Activated CD4-positive, alpha-beta T cell treated with anti-CD3 and anti-CD28 coated beads for 1 hour (primary cell): ENCODE measurements around the gene CCDC30.
"Not testable (repeated sequence)": the region's sequence is repeated elsewhere in the genome, so short reads cannot be mapped to it uniquely, and the experiment has no call there.

ENCODE experiments used
- DNase-seq: peaks from one replicate; pipeline ENCODE4 v3.0.0-alpha.2; 2020

CCDC30 gene

DNA sequence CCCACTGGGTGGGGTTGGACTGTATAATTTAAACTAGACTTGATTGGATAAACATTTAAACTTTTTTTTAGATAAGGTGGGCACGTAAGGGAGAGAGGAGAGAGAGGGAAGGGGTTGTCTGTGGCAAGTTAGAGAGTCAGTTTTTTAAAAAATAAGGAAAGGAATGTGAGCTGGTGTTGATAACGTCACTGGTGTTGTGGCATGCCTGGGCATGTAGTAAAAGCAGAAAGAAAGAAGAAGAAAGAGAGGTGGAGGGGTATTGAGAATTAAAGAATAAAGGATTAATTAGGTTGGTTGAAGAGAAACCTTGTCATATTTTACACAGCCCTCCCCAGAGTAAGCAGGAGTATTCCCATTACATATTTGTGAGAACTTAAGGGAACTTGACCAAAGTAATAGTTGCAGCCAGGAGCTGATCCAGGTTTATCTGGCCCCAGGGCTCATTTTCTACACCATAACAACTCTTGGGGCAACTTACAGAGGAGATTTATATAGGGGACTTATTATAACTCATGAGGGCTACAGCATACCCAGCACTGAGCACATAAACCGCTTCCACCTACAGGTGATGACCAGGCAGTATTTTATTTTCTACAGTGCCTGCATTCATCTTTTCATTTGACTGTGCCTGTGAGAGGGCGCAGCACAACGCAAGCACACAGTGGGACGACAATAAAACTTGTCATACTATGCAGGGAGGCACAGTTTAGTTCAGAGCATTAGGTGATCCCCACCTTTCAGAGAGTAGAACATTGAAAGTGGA is 70.2 kb downstream of the CCDC30 start:
- no peak for DNase-seq

DNA sequence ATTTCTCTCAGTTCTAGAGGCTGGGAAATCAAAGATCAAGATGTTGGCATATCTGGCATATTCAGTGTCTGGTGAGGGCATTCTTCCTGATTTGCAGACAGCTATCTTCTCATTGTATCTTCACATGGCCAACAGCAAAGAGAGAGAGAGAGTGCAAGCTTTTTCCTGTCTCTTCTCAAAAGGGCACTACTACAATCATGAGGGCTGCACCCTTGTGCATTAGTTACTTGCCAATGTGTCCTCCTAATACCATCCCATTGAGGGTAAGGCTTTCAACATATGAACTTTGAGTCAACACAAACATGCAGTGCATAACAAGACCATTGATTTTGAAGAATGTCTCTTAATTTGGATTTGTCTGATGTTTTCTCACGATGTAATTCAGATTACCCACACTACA is 78.0 kb downstream of the CCDC30 start:
- no peak for DNase-seq

DNA sequence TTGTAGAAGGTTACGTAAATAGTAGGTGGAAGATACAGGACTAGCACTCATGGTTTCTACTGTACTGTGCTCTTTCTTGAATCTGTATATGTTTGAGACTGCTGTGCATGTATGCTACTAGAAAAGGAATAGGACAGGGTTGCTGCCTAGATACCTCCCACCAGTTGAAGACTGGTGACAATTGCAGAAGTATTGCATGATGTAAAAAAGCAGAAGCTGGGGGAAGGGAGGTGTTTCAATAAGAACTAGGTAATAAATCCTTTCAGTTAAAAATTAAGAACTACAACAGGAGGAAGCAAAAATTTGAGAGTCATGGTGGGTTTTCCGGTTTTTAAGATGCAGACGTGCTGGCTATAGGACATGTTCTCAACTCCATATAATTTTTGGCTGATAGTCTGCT is 88.1 kb downstream of the CCDC30 start:
- no peak for DNase-seq

DNA sequence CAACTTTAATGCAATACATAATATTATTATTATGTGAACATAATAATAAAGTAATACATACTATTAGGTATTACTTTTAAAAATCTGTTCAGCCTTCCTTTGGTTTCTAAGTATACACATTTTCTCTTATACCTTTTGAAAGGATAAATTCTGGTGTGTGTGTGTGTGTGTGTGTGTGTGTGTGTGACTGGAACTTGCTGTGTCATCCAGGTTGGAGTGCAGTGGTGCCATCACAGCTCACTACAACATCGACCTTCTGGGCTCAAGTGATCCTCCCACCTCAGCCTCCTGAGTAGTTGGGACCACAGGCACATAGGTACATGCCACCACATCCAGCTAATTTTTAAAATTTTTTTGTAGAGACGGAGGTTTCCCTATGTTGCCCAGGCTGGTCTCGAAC is 88.5 kb downstream of the CCDC30 start:
- DNase-seq, result no peak

DNA sequence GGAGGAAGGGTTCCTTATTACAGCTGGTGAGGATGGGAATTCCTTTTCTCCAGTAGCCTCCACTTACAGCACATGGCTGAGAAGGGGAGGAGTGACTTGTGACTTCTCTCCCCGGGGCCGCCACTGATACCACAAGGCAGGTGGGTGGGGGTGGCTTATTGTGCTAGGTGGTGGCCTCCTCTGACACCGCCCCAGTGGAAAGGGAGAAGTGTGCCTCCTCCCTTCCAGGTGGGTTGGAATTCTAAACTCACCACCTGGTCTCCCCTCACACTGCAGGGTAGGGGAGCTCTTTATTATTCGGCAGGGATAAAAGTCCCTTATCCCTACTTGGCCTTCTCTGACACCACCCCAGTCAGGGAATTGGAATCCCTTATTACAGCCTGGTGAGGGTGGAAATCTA is 89.5 kb downstream of the CCDC30 start:
- DNase-seq, result no peak

DNA sequence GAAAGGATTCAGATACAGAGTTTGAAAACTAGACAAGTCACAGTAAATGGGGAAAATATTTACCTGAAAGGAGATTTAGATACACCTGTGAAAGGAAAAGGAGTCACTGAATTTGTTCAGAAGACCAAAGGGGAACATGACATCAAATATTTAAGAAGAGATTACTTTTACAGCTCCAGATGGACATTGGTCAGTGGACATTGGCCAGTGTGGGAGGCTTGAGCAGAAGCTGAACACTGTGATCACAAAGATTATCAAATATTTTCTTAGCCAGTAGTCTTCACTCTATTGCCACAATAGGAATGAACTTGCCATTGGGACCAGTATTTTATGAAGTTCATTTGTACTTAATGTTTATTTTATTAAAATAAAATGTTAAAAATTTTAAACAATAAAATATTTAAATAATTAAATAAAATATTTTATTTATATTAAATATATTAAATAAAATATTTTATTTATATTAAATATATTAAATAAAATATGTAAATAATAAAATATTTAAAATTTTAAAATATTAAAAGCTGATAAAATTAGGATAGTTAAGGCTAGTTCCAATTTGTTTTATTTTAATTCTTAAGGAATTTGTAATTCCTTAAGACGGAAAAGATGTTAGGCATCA is 94.3 kb downstream of the CCDC30 start:
- no peak for DNase-seq

DNA sequence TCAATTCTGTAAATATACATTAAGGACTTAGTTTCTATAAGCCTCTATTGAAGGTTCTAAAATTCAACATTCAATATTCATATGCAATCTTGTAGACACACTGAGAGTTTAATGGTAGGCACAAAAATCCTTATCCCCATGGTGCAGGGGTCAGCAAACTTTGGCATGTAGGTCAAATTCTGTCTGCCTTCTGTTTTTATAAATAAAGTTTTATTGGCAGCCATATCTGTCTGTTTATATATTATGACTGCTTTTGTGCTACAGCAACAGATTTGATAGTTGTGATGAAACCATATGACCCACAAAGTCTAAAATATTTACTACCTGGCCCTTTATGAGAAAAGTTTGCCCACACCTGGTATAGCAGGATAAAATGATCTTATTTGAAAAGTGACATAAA is 104.0 kb downstream of the CCDC30 start:
- no peak for DNase-seq

DNA sequence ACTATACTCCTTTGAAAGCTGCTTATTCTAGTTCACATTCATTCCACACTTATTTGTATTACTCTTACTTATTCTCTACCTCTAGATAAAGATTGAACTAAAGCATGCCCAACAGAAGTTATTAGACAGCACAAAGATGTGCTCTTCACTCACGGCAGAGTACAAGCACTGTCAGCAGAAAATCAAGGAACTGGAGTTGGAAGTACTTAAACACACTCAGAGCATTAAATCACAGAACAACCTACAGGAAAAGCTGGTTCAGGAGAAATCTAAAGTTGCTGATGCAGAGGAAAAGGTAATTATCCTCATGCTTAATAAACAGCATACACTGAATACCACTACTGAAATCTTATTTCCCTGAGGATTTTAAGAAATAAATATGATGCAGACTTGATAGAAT is 113.8 kb downstream of the CCDC30 start:
- no peak for DNase-seq

DNA sequence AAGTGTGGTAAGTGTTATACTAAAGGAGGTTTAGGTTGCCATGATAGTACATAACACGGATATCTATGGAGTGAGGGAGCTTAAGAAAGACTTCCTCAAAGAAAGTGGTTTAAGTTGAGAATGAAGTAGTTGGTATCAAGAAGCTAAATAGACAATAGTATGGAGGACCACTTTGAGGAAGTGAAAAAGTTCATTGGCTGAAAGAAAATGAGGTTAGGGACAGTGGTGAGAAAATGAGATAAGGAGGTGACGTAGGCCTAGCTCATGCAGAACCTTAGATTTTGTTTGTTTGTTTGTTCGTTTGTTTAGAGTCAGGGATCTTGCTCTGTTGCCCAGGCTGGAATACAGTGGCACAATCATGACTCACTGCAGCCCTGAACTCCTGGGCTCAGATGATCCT is 122.9 kb downstream of the CCDC30 start:
- DNase-seq, result no peak

DNA sequence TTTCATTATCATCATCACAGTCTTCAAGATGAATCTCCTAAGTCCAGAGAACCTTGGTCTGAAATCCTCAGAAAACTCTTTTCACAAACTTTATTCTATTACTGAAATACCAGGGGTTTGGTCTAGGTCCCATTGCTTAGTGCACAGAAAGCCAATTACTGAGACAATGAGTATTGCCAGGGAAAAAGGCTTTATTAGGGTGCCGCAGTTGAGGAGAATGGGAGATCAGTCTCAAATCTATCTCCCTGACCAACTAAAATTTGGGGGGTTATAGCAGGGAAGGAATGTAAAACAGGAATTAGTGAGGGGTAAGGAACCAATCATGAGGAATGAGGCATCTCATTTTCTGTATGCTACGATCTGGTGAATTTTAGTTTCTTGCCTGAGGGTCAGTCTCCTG is 124.7 kb downstream of the CCDC30 start:
- no peak for DNase-seq

DNA sequence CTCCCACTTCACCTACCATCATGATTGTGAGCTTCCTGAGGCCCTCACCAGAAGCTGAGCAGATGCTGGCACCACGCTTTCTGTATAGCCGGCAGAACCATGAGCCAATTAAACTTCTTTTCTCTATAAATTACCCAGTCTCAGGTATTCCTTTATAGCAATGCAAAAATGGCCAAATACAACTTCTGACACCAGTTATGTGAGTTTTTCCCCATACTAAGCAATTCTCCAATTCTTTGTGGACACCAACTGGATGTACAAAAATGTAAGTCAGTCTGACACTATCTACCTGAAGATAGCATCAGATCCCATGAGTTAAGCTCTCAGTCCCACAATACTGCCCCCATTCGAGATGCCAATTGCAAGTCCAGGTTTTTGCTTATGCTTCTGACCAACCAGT is 129.7 kb downstream of the CCDC30 start:
- no peak for DNase-seq

DNA sequence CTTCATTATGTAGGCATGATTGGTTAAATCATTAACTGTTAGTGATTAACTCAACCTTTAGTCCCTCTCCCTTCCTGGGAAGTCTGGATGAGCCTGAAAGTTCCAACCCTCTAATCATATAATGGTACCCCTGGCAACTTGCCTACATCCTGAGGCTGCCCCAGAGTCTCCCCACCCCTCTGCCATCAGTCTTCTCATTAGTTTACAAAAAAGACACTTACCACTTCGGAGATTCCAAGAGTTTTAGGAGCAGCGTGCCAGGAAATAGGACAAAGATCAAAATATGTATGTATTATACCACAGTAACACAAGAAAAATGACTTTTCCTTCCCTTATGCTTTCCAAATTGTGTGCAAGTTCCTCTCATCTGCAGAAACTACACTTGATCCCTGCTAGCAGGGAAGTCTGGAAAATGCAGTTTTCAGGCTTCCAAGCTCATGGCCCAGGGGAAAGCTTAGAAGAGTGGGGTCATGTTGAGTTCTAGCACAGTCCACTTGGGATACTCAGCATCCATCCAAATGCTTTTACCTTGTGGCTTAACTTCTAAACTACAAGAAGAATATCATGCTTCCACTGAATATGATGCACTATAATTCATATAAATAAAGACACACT is 130.5 kb downstream of the CCDC30 start:
- DNase-seq, result no peak

DNA sequence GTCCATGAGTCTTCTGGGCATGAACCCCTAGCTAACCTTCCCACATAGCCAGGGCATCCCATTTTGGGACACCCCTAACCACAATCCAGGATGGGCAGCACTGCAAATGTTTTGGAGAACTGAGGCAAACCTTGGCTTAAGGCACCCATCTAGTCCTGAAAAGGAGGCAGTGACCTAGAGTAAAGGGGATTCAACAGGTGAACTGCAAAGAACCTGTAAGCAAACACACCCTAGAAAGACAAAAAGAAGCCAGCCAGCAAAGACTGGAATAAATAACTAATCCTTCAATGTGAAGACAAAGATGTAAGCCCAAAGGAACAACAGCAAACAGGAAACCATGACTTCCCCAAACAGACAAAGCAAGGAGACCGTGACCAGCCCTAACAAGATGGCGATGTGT is 138.4 kb downstream of the CCDC30 start:
- DNase-seq, result no peak

DNA sequence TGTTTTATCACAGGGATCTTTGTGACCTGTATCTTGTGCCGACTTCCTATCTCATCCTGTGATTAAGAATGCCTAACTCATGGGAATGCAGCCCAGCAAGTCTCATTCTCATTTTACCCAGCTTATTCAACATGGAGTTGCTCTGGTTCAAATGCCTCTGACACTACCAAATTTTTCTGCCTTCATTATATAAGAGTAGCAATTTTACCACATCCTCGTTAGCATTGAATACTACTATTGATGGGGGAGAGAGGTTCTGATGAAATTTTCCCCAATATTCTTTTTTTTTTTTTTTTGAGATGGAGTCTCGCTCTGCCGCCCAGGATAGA is 150.7 kb downstream of the CCDC30 start:
- no peak for DNase-seq

DNA sequence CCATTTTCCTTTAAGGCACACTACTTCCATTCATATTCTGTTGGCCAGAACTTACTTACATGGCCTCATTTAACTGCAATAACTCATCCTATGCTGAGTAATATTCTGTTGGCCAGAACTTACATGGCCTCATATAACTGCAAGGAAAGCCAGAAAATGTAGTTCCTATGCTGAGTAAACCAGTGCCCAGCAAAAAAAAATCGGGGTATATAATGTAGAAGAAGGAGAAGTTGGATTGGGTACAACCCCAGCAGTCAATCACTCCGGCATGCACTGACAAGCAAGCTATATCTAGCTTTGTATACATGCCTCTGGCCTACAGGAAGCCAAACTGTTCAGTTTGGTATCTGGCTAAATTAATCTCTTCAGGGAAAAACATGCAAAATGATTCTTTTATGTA is 155.8 kb downstream of the CCDC30 start:
- DNase-seq, result no peak

DNA sequence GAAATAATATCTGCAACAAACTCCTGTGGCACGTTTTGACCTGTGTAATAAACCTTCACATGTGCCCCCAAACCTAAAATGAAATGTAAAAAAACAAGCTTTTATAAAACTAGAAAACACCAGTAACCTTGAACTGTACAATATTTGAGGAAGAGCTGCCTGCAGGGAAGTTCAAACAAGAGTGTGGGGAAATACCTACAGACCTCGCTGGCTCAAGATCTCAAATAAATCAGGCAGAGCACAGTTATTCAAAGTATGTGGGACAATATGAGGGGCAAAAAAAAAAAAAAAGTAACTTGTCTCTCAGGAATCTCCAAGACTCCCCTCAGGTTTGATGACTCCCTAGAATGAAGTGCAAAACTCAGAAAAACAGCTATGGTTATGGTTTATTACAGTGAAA is 157.2 kb downstream of the CCDC30 start:
- no peak for DNase-seq

DNA sequence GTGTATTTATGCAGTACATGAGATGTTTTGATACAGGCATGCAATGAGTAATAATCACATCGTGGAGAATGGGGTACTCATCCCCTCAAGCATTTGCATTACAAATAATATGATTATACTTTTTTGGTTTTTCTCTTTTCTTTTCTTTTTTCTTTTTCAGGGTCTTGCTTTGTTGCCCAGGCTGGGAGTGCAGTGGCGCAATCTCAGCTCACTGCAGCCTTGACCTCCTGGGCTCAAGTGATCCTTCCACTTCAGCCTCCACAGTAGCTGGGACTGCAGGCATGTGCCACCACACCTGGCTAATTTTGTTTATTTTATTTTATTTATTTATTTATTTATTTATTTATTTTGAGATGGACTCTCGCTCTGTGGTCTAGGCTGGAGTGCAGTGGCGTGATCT is 158.1 kb downstream of the CCDC30 start:
- not testable (repeated sequence) for DNase-seq

DNA sequence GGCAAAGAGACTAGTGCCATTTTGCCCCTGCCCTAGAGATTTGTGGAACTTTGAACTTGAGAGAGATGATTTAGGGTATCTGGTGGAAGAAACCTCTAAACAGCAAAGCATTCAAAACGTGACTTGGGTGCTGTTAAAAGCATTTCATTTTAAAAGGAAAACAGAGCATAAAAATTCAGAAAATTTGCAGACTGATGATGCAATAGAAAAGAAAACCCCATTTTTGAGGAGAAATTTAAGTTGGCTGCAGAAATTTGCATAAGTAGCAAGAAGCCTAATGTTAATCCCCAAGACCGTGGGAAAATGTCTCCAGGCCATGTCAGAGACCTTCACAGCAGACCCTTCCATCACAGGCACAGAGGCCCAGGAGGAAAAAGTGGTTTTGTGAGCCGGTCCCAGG is 164.1 kb downstream of the CCDC30 start:
- DNase-seq, result not testable (repeated sequence)

DNA sequence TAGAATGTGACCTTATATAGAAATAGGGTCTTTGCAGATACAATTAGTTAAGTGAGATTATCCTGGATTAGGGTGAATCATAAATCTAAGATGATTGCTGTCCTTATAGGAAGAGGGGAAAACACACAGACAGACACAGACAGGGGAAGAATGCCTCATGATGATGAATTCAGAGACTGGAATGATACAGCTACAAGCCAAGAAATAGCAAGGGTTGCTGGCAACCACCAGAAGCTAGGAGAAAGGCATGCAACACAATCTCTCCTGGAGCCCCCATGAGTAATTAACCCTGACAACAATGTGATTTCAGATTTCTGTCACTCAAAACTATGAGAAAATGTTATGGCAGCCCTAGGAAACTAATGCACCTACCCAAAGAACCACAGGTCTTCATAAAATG is 176.0 kb downstream of the CCDC30 start:
- no peak for DNase-seq

DNA sequence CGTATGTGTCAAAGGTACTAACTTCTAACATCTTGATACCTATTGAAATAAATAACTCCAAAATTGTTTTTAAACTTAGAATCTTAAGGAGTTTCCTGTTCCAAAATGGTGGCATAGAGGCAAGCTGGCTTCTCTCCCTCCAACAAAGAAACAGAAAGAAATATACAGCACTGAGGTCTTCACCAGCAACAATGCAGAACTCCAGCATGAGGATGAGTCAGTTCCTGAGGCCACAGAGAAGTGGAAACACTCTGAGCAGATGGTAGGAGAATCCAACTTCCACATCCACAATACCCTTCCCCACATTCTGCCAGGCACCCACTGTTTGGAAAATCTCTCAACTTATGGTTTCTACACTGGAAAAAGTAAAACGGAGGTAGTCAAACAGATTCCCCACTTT is 183.0 kb downstream of the CCDC30 start:
- no peak for DNase-seq

DNA sequence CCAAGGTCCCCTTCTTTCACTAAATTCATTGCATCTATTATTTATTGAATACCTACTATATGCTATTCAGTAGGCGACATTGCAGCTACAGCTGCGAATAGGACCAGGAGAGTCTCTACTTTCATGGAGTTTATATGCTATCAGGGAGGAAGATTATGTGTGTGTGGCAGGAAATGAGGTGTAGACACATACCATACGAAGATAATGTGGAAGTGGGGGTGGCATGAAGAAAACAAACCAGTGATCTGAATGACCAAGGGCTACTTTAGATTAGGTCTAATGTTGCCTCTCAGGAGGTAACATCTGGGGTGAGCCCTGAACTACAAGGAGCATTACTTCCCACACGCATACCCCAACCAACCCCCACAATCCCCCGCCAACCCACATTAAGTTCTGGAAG is 194.1 kb downstream of the CCDC30 start:
- DNase-seq, result no peak

DNA sequence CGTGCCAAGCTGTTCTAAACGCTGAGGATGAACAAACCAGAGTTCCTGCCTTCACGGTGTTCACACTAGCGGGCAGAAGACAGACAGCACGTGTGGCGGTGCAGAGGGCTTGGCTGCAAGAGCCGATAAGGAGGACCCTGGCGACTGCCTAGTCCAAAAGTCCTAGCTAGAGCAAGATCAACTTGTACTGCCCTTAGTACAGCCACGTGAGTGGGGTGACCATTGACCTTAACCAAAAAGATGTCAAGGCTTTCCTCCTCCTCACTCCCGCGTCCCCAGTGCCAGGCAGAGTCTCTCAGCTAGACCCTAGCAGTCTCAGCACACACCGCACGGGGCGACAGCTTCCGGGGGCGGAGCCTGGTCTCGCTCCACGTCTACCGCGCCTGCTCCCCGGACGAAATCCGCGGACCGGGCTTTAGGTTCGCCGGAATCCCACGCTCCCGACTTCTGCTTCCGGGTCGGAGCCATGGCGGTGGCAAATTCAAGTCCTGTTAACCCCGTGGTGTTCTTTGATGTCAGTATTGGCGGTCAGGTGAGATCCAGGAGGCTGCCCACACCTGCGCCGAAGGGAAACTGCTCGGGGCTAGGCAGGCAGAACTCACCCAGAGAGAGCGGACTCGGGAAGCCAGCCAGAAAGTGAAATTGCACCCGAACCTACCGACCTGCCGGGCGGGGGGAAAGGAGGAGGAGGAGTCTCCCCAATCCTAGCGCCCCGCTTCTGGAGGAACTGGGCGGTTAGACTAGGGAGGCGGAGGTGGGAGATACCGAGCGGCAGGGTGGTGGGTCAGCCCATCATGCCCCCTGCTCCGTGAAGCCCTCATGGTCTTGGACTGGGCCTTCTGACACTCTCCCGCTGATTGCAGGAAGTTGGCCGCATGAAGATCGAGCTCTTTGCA is 195.1 kb downstream of the CCDC30 start, which contains the start of gene PPIH:
PPIH (plus strand) TSS at position 443 of the 896 bp plus-strand sequence; CDS start at position 467, 24 bp downstream.
- peak; percentile 87 for DNase-seq

DNA sequence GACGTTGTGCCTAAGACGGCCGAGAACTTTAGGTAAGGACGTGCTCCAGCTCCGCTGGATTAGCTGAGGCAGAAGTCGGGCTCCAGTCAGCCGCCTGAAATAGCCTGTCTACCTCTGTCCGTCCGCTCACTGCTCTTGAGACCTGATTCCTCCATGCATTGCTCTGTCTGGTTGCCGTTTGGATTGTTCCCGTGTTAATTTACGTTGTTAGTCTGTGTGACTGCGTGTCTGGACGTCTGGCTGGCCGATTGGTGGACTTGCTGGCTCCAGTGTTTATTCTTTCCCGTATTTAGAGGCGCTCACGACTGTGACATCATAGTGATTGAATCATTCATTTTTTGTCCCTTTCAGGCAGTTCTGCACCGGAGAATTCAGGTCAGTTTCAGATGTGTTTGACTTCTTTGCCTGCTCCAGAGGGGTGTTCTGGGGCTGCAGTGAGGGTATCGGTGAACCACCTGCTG is 195.8 kb downstream of the CCDC30 start:
- no peak for DNase-seq
